ENCODE data around the gene DLG2.

The DLG2 gene

DNA sequence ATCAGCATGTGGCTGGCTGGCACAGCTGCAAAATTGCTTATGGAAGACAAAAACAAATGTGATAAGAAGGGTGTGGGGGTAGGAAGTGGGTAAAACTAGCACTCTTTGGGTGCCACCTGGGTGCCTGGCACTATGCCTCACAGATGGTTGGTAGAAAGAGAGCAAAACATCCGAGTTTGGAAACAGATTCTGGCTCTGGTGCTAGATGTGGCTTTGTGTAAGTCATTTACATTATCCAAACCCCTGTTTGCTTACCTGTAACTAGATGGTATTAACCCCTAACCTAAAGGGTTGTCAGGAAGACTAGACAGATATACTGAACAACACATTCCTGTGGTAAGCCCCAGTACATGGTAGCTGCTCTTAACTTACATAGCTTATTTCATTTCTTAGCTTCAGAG, 905.6 kb downstream of the DLG2 start:
- Histone ChIP-seq H3K27me3 (ENCODE audit: control insufficient read depth, insufficient read depth, low read length) (peaks cover 16% of the 10 kb centered on the region; the same call in 1 of the 2 replicates), H3K9me3 (ENCODE audit: control insufficient read depth, insufficient read depth, low read depth, low read length) (no peaks in the 10 kb centered on the region), H3K9ac (ENCODE audit: low read length) (peak overlapping the region; percentile 85), H3K4me3 (ENCODE audit: low read depth, low read length) (peak overlapping the region; percentile 63), H3K4me1 (ENCODE audit: control insufficient read depth, insufficient read depth, low read length) (peaks cover 16% of the 10 kb centered on the region), H3K27ac (ENCODE audit: low read depth, low read length) (no peak overlapping the region), H3K36me3 (ENCODE audit: control insufficient read depth, insufficient read depth, low read length) (no peaks in the 10 kb centered on the region)

DNA sequence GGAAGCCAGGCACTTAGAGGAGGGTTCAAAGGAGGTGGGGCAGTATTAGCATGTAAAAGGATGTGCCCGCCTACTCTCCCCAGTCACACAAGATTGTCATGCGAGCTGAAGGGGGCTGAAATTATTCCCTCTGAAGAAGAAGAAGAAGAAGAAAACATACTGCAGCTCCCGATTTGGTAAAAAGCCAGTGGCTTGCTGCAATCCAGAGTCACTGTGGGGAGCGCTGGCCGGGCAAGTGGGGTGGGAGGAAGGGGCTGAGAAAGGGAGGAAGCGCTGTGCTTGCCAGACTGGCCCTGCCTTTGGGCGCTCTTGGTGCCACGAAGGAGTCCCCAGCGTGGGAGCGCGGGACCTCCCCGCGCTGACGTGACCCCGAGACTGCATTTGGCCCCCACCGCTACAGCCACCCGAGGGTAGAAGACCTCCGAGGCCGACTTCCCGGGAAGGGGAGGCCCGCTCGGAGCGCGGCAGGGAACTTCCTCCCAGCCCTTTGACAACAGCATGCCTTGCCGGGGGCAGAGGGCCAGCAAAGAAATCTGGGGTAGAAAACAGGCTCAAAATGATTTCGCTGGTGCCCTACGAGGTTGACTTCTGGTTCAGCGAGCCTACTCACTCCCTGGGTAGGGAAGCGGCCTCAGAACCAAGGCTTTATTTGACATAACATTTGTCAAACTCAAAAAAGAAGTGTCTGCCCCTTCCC, 906.3 kb downstream of the DLG2 start:
- Histone ChIP-seq H3K4me1 (ENCODE audit: control insufficient read depth, insufficient read depth, low read length) (peaks cover 16% of the 10 kb centered on the region), H3K27me3 (ENCODE audit: control insufficient read depth, insufficient read depth, low read length) (peaks cover 16% of the 10 kb centered on the region; the same call in 1 of the 2 replicates), H3K36me3 (ENCODE audit: control insufficient read depth, insufficient read depth, low read length) (no peaks in the 10 kb centered on the region), H3K9ac (ENCODE audit: low read length) (peak overlapping the region; percentile 85), H3K27ac (ENCODE audit: low read depth, low read length) (0 out of 2 replicates have a peak overlapping the region, but pooled peaks have one; percentile 19), H3K4me3 (ENCODE audit: low read depth, low read length) (peak overlapping the region; percentile 63), H3K9me3 (ENCODE audit: control insufficient read depth, insufficient read depth, low read depth, low read length) (no peaks in the 10 kb centered on the region)

DNA sequence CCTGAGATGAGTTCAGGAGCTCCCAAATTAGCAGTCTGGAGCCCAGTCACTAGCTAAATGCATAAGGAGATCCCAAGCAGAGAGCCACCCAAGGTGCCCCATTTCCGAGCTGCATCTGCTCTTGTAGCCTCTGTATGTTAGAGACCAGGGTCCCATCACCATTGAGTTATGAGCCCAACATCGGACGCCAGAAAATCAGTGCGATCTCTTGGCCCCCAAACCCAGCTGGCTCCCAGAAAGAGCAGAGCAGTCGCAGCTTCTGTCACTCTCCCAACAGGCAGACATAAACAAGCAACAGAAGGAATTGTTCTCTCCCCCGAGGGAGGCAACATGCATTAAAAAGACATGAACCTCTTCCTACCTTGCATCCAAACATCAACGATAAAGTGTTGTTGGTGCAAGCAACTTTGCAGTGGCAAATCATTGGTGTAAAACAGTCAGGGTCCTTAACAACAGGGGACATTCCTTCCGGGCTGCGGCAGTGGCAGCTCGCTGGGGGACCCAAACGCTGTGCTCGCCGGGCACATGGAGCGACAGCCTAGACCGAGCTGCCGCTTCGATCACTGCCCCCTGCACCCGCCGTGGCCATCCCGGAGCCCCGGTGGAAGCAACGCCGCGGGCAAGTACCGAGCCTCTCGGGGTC, 907.1 kb downstream of the DLG2 start:
- peak overlapping the region; percentile 63 for H3K4me3 ChIP-seq (ENCODE audit: low read depth, low read length)
- H3K36me3 ChIP-seq (ENCODE audit: control insufficient read depth, insufficient read depth, low read length) = no peaks in the 10 kb centered on the region
- peaks cover 16% of the 10 kb centered on the region; the same call in 1 of the 2 replicates for H3K27me3 ChIP-seq (ENCODE audit: control insufficient read depth, insufficient read depth, low read length)
- peak overlapping the region; percentile 51 for H3K9ac ChIP-seq (ENCODE audit: low read length)
- peaks cover 16% of the 10 kb centered on the region for H3K4me1 ChIP-seq (ENCODE audit: control insufficient read depth, insufficient read depth, low read length)
- no peaks in the 10 kb centered on the region for H3K9me3 ChIP-seq (ENCODE audit: control insufficient read depth, insufficient read depth, low read depth, low read length)
- H3K27ac ChIP-seq (ENCODE audit: low read depth, low read length) = no peak overlapping the region

DNA sequence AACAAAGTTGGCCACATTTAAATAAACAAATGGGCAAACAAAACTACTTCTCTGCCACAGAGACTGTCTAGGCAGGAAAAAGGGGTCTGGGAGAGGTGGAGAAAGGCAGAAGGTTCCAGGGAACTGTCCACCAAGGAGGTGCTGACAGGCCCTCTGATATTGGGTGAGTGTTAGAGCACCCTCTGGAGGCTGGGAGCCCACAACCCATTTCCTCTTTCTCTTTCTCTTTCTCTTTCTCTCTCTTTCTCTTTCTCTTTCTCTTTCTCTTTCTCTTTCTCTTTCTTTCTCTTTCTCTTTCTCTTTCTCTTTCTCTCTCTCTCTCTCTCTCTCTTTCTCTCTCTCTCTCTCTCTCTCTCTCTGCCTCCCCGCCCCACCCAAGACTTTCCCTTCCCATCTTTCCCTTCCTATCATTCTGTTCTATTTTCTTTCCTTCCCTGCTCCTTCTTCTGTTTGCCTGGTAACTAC, 912.8 kb downstream of the DLG2 start:
- no peak overlapping the region for H3K27ac ChIP-seq (ENCODE audit: low read depth, low read length)
- H3K27me3 ChIP-seq (ENCODE audit: control insufficient read depth, insufficient read depth, low read length) = peaks cover 13% of the 10 kb centered on the region; the same call in 1 of the 2 replicates
- H3K4me1 ChIP-seq (ENCODE audit: control insufficient read depth, insufficient read depth, low read length) = peaks cover 4% of the 10 kb centered on the region
- no peak overlapping the region for H3K9ac ChIP-seq (ENCODE audit: low read length)
- H3K4me3 ChIP-seq (ENCODE audit: low read depth, low read length) = no peak overlapping the region
- no peaks in the 10 kb centered on the region for H3K9me3 ChIP-seq (ENCODE audit: control insufficient read depth, insufficient read depth, low read depth, low read length)
- H3K36me3 ChIP-seq (ENCODE audit: control insufficient read depth, insufficient read depth, low read length) = no peaks in the 10 kb centered on the region

DNA sequence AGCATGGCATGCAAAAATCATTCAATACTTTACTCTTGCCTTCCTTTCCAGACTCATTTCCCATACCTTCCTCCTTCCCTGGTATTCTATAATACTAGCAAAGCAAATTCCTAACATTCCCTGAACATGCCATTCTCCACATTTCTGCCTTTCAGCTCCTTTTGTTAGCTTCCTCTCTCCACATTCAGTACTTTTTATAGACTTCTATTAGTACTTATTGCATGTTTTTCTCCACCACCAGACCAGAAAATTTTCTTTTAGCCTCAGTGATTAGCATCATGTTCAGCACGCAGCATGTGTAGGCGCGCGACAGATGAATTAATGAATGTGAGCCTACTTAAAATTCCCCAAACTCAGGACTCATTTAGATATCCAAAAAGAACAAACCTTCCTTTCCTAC, 935.3 kb downstream of the DLG2 start:
- H3K4me3 ChIP-seq (ENCODE audit: low read depth, low read length) = no peak overlapping the region; the same call in 1 of the 2 replicates
- H3K9ac ChIP-seq (ENCODE audit: low read length) = no peak overlapping the region
- no peaks in the 10 kb centered on the region for H3K9me3 ChIP-seq (ENCODE audit: control insufficient read depth, insufficient read depth, low read depth, low read length)
- H3K4me1 ChIP-seq (ENCODE audit: control insufficient read depth, insufficient read depth, low read length) = peaks cover 22% of the 10 kb centered on the region
- peak overlapping the region; percentile 72 for H3K27ac ChIP-seq (ENCODE audit: low read depth, low read length)
- H3K36me3 ChIP-seq (ENCODE audit: control insufficient read depth, insufficient read depth, low read length) = no peaks in the 10 kb centered on the region
- H3K27me3 ChIP-seq (ENCODE audit: control insufficient read depth, insufficient read depth, low read length) = no peaks in the 10 kb centered on the region

DNA sequence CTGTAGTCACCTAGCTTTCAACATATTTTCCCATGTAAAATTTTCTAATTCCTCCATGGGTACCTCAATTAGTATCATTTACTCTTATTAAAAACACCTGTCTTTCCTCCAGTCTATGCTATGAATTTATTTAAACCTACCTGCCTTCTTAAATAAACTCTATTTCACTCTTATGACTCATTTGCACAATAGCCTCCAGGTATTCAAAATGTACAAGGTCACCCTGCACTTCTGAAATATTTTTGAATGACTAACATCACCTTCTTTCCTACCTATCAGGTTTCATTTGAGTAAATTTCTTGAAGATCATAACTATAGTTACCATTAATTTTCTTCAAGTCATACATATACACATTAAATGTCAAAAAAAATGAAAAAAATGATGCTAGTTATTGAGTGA, 939.7 kb downstream of the DLG2 start:
- H3K27me3 ChIP-seq (ENCODE audit: control insufficient read depth, insufficient read depth, low read length) = no peaks in the 10 kb centered on the region
- H3K36me3 ChIP-seq (ENCODE audit: control insufficient read depth, insufficient read depth, low read length) = no peaks in the 10 kb centered on the region
- no peak overlapping the region for H3K9ac ChIP-seq (ENCODE audit: low read length)
- no peaks in the 10 kb centered on the region for H3K9me3 ChIP-seq (ENCODE audit: control insufficient read depth, insufficient read depth, low read depth, low read length)
- H3K4me3 ChIP-seq (ENCODE audit: low read depth, low read length) = no peak overlapping the region
- no peak overlapping the region for H3K27ac ChIP-seq (ENCODE audit: low read depth, low read length)
- H3K4me1 ChIP-seq (ENCODE audit: control insufficient read depth, insufficient read depth, low read length) = peaks cover 11% of the 10 kb centered on the region

DNA sequence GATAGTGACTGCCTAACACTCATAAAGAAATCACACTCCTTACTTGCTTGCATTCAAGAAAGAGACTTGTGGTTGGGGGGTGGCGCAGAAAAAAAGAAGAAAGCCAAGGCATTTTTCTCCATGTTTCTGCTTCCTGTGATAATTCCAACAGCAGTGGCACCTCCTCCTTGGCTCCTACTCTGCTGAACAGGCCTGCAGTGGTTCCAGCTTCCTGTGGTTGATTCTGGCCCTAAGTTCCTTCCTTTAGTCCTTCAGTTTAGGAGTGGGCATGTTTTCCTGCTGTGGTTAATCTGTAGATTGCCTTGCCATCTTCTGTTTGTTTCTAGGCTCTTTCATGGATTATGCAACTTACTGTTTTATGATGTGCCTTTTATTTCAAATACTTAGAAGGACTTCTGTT, 940.4 kb downstream of the DLG2 start:
- Histone ChIP-seq H3K9ac (ENCODE audit: low read length) (no peak overlapping the region), H3K9me3 (ENCODE audit: control insufficient read depth, insufficient read depth, low read depth, low read length) (no peaks in the 10 kb centered on the region), H3K27ac (ENCODE audit: low read depth, low read length) (no peak overlapping the region), H3K27me3 (ENCODE audit: control insufficient read depth, insufficient read depth, low read length) (no peaks in the 10 kb centered on the region), H3K36me3 (ENCODE audit: control insufficient read depth, insufficient read depth, low read length) (no peaks in the 10 kb centered on the region), H3K4me3 (ENCODE audit: low read depth, low read length) (no peak overlapping the region), H3K4me1 (ENCODE audit: control insufficient read depth, insufficient read depth, low read length) (peaks cover 4% of the 10 kb centered on the region)

DNA sequence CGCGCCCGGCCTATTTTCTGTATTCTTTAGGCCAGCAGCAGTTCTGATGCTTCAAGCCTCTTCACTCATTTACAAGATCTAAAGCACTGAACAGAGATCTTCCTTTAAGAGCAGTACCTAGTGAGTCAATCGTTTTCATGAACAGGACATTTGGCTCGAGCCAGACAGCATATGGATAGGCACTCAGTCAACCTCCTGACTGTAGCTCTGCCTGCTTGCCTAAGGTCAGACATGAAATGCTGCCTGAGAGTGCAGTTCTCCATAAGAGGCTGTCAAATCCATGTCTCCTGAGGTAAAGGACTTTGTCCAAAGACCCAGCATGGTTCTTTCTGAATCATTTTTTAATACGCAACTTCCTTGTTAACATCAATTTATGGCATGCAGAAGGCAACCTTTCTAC, 941.2 kb downstream of the DLG2 start:
- Histone ChIP-seq H3K27ac (ENCODE audit: low read depth, low read length) (no peak overlapping the region), H3K27me3 (ENCODE audit: control insufficient read depth, insufficient read depth, low read length) (no peaks in the 10 kb centered on the region), H3K4me1 (ENCODE audit: control insufficient read depth, insufficient read depth, low read length) (no peaks in the 10 kb centered on the region; the same call in 1 of the 2 replicates)

DNA sequence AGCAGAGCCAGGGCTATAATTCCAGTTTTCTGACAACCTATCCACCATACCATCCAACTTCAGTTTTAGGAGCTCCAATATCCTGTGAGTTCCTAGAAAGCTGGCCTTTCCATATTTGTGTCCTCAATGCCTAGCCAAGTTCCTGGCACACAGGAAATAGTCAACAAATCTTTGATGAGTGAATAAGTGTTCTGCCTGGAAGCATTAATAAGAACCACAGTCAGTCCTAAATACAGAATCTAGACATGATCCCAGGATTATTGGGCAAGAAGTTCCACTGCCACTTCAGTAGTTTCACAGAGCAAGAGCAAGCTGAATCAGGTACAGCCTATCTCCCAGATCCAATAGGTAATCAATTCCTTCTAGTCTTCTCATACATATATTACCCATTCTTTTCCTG, 942.0 kb downstream of the DLG2 start:
- Histone ChIP-seq H3K27me3 (ENCODE audit: control insufficient read depth, insufficient read depth, low read length) (no peaks in the 10 kb centered on the region), H3K9me3 (ENCODE audit: control insufficient read depth, insufficient read depth, low read depth, low read length) (no peaks in the 10 kb centered on the region), H3K4me1 (ENCODE audit: control insufficient read depth, insufficient read depth, low read length) (no peaks in the 10 kb centered on the region; the same call in 1 of the 2 replicates), H3K9ac (ENCODE audit: low read length) (no peak overlapping the region), H3K4me3 (ENCODE audit: low read depth, low read length) (no peak overlapping the region), H3K27ac (ENCODE audit: low read depth, low read length) (no peak overlapping the region), H3K36me3 (ENCODE audit: control insufficient read depth, insufficient read depth, low read length) (no peaks in the 10 kb centered on the region)

More for the DNA sequence above, 941.2 kb downstream of the DLG2 start:
- Histone ChIP-seq H3K9ac (ENCODE audit: low read length) (no peak overlapping the region), H3K4me3 (ENCODE audit: low read depth, low read length) (no peak overlapping the region), H3K9me3 (ENCODE audit: control insufficient read depth, insufficient read depth, low read depth, low read length) (no peaks in the 10 kb centered on the region), H3K36me3 (ENCODE audit: control insufficient read depth, insufficient read depth, low read length) (no peaks in the 10 kb centered on the region)

DNA sequence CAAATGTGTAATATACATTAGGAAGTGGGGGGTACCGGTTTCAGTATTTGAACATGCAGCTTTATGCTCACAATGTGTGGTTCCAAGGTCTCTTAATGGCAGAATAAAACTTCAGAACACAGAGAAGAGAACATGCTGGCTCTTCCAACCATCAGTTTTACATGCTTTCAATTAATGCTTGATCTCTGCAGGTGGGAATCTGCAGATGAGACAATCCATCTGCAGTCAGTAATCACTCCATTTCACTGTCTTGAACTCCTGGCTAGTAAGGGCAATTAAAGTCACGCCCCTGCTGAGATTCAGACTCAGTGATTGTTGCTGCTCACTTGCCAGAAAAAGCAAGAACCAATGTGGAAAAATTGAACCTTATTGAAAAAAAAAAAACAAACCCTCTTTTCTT, 945.7 kb downstream of the DLG2 start:
- Histone ChIP-seq H3K27me3 (ENCODE audit: control insufficient read depth, insufficient read depth, low read length) (no peaks in the 10 kb centered on the region), H3K4me3 (ENCODE audit: low read depth, low read length) (no peak overlapping the region), H3K36me3 (ENCODE audit: control insufficient read depth, insufficient read depth, low read length) (no peaks in the 10 kb centered on the region), H3K9me3 (ENCODE audit: control insufficient read depth, insufficient read depth, low read depth, low read length) (no peaks in the 10 kb centered on the region), H3K9ac (ENCODE audit: low read length) (no peak overlapping the region), H3K27ac (ENCODE audit: low read depth, low read length) (no peak overlapping the region), H3K4me1 (ENCODE audit: control insufficient read depth, insufficient read depth, low read length) (no peaks in the 10 kb centered on the region; the same call in 1 of the 2 replicates)

DNA sequence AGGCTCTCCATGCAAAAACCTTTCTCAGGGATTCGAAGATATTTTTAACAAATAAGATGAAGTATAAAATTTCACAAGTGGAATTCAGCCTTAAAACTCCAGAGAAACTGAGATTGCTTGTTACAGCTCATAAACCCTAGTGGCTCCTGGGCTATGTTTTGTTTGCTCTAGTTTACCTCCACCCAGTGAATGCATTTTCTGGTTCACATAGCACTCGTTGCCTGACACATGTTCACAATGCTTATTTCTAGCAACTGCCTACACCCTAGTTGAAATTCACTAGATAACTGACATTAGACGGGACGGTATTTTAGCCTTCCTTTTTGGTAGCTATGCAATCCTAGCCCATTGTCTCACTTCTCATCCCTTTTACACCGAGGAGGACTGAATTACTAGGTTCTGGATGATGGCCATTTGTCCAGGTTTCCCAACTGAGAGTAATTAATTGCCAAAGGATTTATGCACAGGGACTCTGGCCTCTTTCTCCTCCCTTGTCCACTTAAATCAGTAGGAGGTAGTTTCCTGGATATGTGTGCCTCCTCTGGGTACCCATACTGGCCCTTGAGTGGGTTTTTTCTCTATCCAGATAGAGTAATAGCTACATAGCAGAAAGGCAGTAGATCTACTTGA, 951.6 kb downstream of the DLG2 start:
- Histone ChIP-seq H3K4me3 (ENCODE audit: low read depth, low read length) (no peak overlapping the region), H3K9me3 (ENCODE audit: control insufficient read depth, insufficient read depth, low read depth, low read length) (no peaks in the 10 kb centered on the region), H3K36me3 (ENCODE audit: control insufficient read depth, insufficient read depth, low read length) (no peaks in the 10 kb centered on the region), H3K27ac (ENCODE audit: low read depth, low read length) (no peak overlapping the region), H3K27me3 (ENCODE audit: control insufficient read depth, insufficient read depth, low read length) (no peaks in the 10 kb centered on the region), H3K9ac (ENCODE audit: low read length) (no peak overlapping the region), H3K4me1 (ENCODE audit: control insufficient read depth, insufficient read depth, low read length) (peaks cover 5% of the 10 kb centered on the region; the same call in 1 of the 2 replicates)

Data from HUES6 (cell line).